PC-9 (cell line): ENCODE data around the gene BMP10. TPM values are rescaled to one million over a fixed set of nuclear protein-coding genes. Genes with fewer than 3 reads are reported as not detected.

Experiments
- BruUV-seq: library from RNA; stranded (reverse); fragments of 400-500 nt; replicated peaks from 2 replicates; lab custom pipeline; 2021; lab: Mats Ljungman, UMichigan
- CTCF ChIA-PET: fragments of 300-600 bp; sonication (Branson Sonifier 250); formaldehyde crosslinking; loops from one replicate; lab custom pipeline; 2022; ENCODE audit warnings: antibody characterized with exemption; lab: Charles Lee
- POLR2A ChIA-PET: fragments of 300-600 bp; sonication (Branson Sonifier 250); formaldehyde crosslinking; loops from one replicate; lab custom pipeline; 2022; ENCODE audit warnings: antibody characterized with exemption; ENCODE audit not compliant: unreplicated experiment; lab: Charles Lee
- DNase-seq, 2 experiments: peaks; one replicate each; pipeline versions ENCODE4 v3.0.0 to v3.0.0-alpha.2; 2015 to 2022; ENCODE audit warnings: mixed read lengths in 1 of 2
- H2AFZ ChIP-seq: fragments of 200-600 bp; sonication (generic); 2 replicates; pipeline ENCODE4 v1.8.1; 2017; ENCODE audit warnings: antibody characterized with exemption
- H3F3A ChIP-seq: fragments of 200-600 bp; sonication (generic); 2 replicates; pipeline ENCODE4 v1.8.1; 2017; ENCODE audit warnings: antibody characterized with exemption, mild to moderate bottlenecking, low read depth; ENCODE audit not compliant: insufficient read depth
- H3K27ac ChIP-seq: fragments of 200-600 bp; sonication (generic); 2 replicates; pipeline ENCODE4 v1.6.1; 2016; ENCODE audit warnings: mixed run types
- H3K27me3 ChIP-seq: fragments of 200-600 bp; sonication (generic); 2 replicates; pipeline ENCODE4 v1.6.1; 2016; ENCODE audit warnings: low read depth, mixed run types; ENCODE audit not compliant: insufficient read depth
- H3K36me3 ChIP-seq: fragments of 200-600 bp; sonication (generic); 2 replicates; pipeline ENCODE4 v1.6.1; 2016; ENCODE audit warnings: low read depth, mixed run types
- H3K4me1 ChIP-seq: fragments of 200-600 bp; sonication (generic); replicated peaks from 2 replicates; pipeline ENCODE4 v1.6.1; 2016; ENCODE audit warnings: mixed run types; ENCODE audit not compliant: insufficient read depth
- H3K4me2 ChIP-seq: fragments of 200-600 bp; sonication (generic); 2 replicates; pipeline ENCODE4 v1.6.1; 2017; ENCODE audit warnings: mixed run types
- H3K4me3 ChIP-seq: fragments of 200-600 bp; sonication (generic); 2 replicates; pipeline ENCODE4 v1.6.1; 2016; ENCODE audit warnings: mixed run types
- H3K79me2 ChIP-seq: fragments of 200-600 bp; sonication (generic); 2 replicates; pipeline ENCODE4 v1.6.1; 2017; ENCODE audit warnings: low read depth, mixed run types
- H3K9me2 ChIP-seq: fragments of 200-600 bp; sonication (generic); 2 replicates; pipeline ENCODE4 v1.8.1; 2017; ENCODE audit warnings: mild to moderate bottlenecking; ENCODE audit not compliant: insufficient read depth
- H3K9me3 ChIP-seq: fragments of 200-600 bp; sonication (generic); 2 replicates; pipeline ENCODE4 v1.8.1; 2016; ENCODE audit warnings: low read depth; ENCODE audit not compliant: insufficient read depth
- H4K20me1 ChIP-seq: fragments of 200-600 bp; sonication (generic); 2 replicates; pipeline ENCODE4 v1.8.1; 2017; ENCODE audit not compliant: insufficient read depth
- EZH2 ChIP-seq: fragments of 200-600 bp; sonication (generic); IDR thresholded peaks from 2 replicates; pipeline ENCODE4 v1.8.0; 2017; ENCODE audit warnings: antibody characterized with exemption, low read depth
- intact Hi-C: fragments of 100-400 bp; cut with micrococcal nuclease; formaldehyde crosslinking; loops from one replicate; pipeline ENCODE4 v1.10.0; 2022; ENCODE audit not compliant: unreplicated experiment
- total RNA-seq: library from RNA; stranded (reverse); gene quantifications from 2 replicates; pipeline ENCODE4 v1.2.3, GENCODE V29; 2021
- TF ChIP-seq, protein P1 (sequence below): fragments of 200-600 bp; sonication (generic); conservative IDR thresholded peaks from 2 replicates; pipeline ENCODE4 v1.6.1; 2017; ENCODE audit warnings: mixed run types, antibody characterized with exemption, mild to moderate bottlenecking, moderate library complexity

BMP10 gene
- total RNA-seq, 1 experiment from 2014 or later = not detected

DNA sequence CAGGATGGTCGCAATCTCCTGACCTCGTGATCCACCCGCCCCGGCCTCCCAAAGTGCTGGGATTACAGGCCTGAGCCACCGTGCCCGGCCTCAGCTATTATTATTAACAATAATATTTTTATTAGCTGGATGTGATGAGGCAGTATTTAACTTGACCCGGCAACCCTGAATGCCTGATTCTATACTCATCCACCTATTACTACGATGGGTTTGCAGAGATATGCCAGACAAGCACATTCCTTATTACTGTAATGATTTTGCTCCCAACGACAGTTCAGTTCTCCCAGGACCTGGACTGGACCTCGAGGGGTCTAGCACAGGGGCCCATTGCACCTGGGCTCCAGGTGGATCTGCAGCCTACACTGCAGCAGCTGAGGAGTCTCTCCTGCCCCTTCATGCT is 32.6 kb downstream of the BMP10 start:
- Histone ChIP-seq H3K79me2 (no peaks in the 10 kb centered on the region), H3K4me3 (no peak overlapping the region), H3K9me2 (no peaks in the 10 kb centered on the region), H3K36me3 (no peaks in the 10 kb centered on the region), H3K27me3 (no peaks in the 10 kb centered on the region), H3K9me3 (no peaks in the 10 kb centered on the region), H3K4me1 (no peaks in the 10 kb centered on the region), H3K27ac (no peak overlapping the region), H3F3A (no peaks in the 10 kb centered on the region), H2AFZ (no peak overlapping the region), H4K20me1 (no peaks in the 10 kb centered on the region), H3K4me2 (no peak overlapping the region)
- intact Hi-C loops = loop anchor here (1.0 kb wide), 1 partner anchor 87 kb away; no protein-coding TSS in a partner anchor
- CTCF ChIA-PET = no interaction called here
- DNase-seq = no peak
- POLR2A ChIA-PET = no interaction called here
- no TSS peak for BruUV-seq
- TF ChIP-seq EZH2 = no peak
- TF ChIP-seq, protein P1, sequence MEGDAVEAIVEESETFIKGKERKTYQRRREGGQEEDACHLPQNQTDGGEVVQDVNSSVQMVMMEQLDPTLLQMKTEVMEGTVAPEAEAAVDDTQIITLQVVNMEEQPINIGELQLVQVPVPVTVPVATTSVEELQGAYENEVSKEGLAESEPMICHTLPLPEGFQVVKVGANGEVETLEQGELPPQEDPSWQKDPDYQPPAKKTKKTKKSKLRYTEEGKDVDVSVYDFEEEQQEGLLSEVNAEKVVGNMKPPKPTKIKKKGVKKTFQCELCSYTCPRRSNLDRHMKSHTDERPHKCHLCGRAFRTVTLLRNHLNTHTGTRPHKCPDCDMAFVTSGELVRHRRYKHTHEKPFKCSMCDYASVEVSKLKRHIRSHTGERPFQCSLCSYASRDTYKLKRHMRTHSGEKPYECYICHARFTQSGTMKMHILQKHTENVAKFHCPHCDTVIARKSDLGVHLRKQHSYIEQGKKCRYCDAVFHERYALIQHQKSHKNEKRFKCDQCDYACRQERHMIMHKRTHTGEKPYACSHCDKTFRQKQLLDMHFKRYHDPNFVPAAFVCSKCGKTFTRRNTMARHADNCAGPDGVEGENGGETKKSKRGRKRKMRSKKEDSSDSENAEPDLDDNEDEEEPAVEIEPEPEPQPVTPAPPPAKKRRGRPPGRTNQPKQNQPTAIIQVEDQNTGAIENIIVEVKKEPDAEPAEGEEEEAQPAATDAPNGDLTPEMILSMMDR = no peak

DNA sequence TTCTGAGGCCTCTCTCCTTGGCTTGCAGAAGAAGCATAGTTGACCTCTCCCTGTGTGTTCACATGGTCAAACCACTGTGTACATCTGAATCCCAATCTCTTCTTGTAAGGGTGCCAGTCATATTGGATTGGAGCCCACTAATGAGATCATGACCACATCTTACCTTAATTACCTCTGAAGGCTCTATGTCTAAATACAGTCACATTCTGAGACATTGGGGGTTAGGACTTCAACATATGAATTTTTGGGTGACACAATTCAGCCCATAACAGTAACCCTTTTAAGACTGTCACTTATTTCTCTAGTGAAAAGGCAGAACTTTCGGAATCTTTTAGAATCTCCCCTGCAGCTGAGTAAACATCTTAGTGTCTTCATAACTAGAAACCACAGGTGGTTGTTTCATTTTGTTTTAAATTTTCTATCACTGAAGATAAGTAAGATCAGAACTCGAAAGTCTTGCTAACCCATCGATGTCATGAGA is 33.3 kb downstream of the BMP10 start:
- DNase-seq = no peak
- CTCF ChIA-PET = no interaction called here

DNA sequence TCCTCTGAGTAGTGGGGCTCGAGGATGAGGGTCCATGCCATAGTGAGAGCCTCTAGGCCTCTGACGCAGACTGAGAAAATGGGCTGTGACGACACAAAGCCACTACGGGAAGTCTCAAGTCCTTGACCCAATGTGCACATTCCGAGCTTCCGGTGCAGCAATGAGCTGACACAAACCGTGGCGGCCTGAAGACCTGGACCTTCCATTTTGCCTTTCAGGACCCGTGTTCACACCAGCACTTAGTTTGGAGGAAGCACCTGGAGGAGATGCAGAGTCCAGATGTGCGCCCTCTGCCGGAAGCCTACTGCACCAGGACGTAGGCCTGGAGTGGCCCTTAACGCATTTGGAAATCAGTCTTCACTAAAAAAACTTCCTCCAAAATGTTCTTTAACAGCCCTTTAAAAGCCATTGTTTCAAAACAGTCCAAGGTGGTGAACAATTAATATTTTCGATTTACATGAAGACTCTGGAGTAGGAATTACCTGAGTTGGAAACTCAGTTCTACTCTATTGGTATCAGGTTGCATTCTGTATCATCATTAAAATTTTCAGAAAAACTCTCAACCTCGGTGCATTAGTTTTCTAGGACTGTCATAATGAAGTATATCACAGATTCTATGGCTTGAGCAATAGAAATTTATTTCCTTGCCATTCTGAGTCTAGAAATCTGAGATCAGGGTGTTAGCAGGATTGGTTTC is 33.9 kb downstream of the BMP10 start:
- H3K4me3 ChIP-seq = no peak overlapping the region
- no peaks in the 10 kb centered on the region for H3K36me3 ChIP-seq
- H3K27ac ChIP-seq = no peak overlapping the region
- H3K4me1 ChIP-seq = no peaks in the 10 kb centered on the region
- H2AFZ ChIP-seq = no peak overlapping the region
- no peaks in the 10 kb centered on the region for H3K27me3 ChIP-seq
- intact Hi-C loops = no loop called here
- no TSS peak for BruUV-seq
- DNase-seq = no peak
- TF ChIP-seq, protein P1 = no peak; the same call in 1 of the 2 replicates
- TF ChIP-seq EZH2 = no peak
- CTCF ChIA-PET = interaction anchor here (0.6 kb wide), 1 partner anchor 73 kb away, joined by 3 read pairs; no protein-coding TSS in a partner anchor
- no peaks in the 10 kb centered on the region for H3K79me2 ChIP-seq
- H3K9me2 ChIP-seq = no peaks in the 10 kb centered on the region
- no peak overlapping the region for H3K4me2 ChIP-seq
- POLR2A ChIA-PET = no interaction called here
- no peaks in the 10 kb centered on the region for H4K20me1 ChIP-seq
- H3K9me3 ChIP-seq = no peaks in the 10 kb centered on the region
- H3F3A ChIP-seq = no peaks in the 10 kb centered on the region

More for the DNA sequence above, 33.3 kb downstream of the BMP10 start:
- Histone ChIP-seq H3K4me1 (no peaks in the 10 kb centered on the region), H3F3A (no peaks in the 10 kb centered on the region), H3K79me2 (no peaks in the 10 kb centered on the region), H3K4me2 (no peak overlapping the region), H3K9me3 (no peaks in the 10 kb centered on the region), H2AFZ (no peak overlapping the region), H4K20me1 (no peaks in the 10 kb centered on the region), H3K9me2 (no peaks in the 10 kb centered on the region), H3K27me3 (no peaks in the 10 kb centered on the region), H3K4me3 (no peak overlapping the region), H3K36me3 (no peaks in the 10 kb centered on the region), H3K27ac (no peak overlapping the region)
- intact Hi-C loops = no loop called here
- POLR2A ChIA-PET = no interaction called here
- BruUV-seq = no TSS peak
- TF ChIP-seq EZH2 = no peak
- TF ChIP-seq, protein P1 = no peak
